Hair follicle dermal papilla cell (primary cell): ENCODE measurements around the gene FRMD1. TPM values are rescaled to one million over a fixed set of nuclear protein-coding genes. Genes with fewer than 3 reads are reported as not detected.

Source experiments
- total RNA-seq: library from RNA; depleted of rRNA; stranded (reverse); fragments of >200 nt; gene quantifications from 2 replicates; pipeline ENCODE4 v1.2.3, GENCODE V29; 2012

FRMD1 gene
- not detected in 2 replicates for total RNA-seq

GRCh38 chr6:168078943-168079405, at the start of gene FRMD1:
FRMD1 (minus strand) TSS chr6:168079212; CDS start chr6:168079094, 118 bp downstream.

Other genes with a start within 250 kb of the FRMD1 start
- 0.32 TPM in 1 of 2 replicates, not detected in the other for gene KIF25, start 81.5 kb downstream of the FRMD1 start, total RNA-seq
- not detected in 2 replicates for gene DACT2, start 240.6 kb upstream of the FRMD1 start, total RNA-seq